ENCODE data around the gene PTTG1.

- TF ChIP-seq YY1 (IDR thresholded peaks at IDR 0.05; ENCODE audit: insufficient read depth, insufficient read length) (no peak), ZNF274 (IDR thresholded peaks at IDR 0.05; ENCODE audit: low read depth, low read length) (no peak)
Observed at GRCh38 chr5:160464466-160464797, 42.8 kb downstream of the PTTG1 start.
